HEK293 (cell line): ENCODE measurements around the gene COL15A1.

Experiments used
- CTCF ChIA-PET: fragments of 350-600 bp; formaldehyde crosslinking; extraction: SDS; loops from one replicate; lab custom pipeline; 2021; ENCODE audit warnings: antibody characterized with exemption; lab: Yijun Ruan, JAX
- POLR2A ChIA-PET: fragments of 300-600 bp; formaldehyde crosslinking; extraction: SDS; loops from one replicate; lab custom pipeline; 2020; ENCODE audit warnings: antibody characterized with exemption, inconsistent platforms; lab: Yijun Ruan, JAX
- H3K27ac ChIP-seq: fragments of 200-500 bp; sonication (Bioruptor generic); 2 replicates; pipeline ENCODE4 v1.5.1; 2014; ENCODE audit warnings: low read depth, low read length, control low read depth, inconsistent platforms; ENCODE audit errors: extremely low read depth
- H3K36me3 ChIP-seq, 2 experiments: fragments of 200-500 bp in 1 of 2; sonication (Bioruptor generic) in 1 of 2; 1 replicate in 1 of 2; 2 replicates in 1 of 2; pipeline ENCODE4 v1.5.1; 2014 to 2017; ENCODE audit warnings: inconsistent platforms in 2 of 2, low read length in 2 of 2; ENCODE audit not compliant: control insufficient read depth in 2 of 2, insufficient read depth in 1 of 2
- H3K4me1 ChIP-seq: fragments of 200-500 bp; sonication (Bioruptor generic); 2 replicates; pipeline ENCODE4 v1.5.1; 2014; ENCODE audit warnings: mild to moderate bottlenecking, low read length, inconsistent platforms; ENCODE audit not compliant: control insufficient read depth, insufficient read depth
- H3K4me3 ChIP-seq: 2 replicates; pipeline ENCODE4 v1.5.1; 2011; ENCODE audit warnings: low read depth, mild to moderate bottlenecking, control low read depth, low read length, moderate library complexity
- H3K9me3 ChIP-seq: fragments of 200-500 bp; sonication (Bioruptor generic); 2 replicates; pipeline ENCODE4 v1.5.1; 2014; ENCODE audit warnings: low read depth, low read length, inconsistent platforms; ENCODE audit not compliant: control insufficient read depth, insufficient read depth
- FEZF1 ChIP-seq: fragments of 450-650 bp; formaldehyde crosslinking; IDR thresholded peaks from 2 replicates; pipeline ENCODE4 v1.5.1; 2016; ENCODE audit warnings: missing biosample characterization, missing genetic modification characterization
- GLI4 ChIP-seq: fragments of 450-650 bp; formaldehyde crosslinking; IDR thresholded peaks from 2 replicates; pipeline ENCODE4 v1.5.1; 2016; ENCODE audit warnings: missing biosample characterization, missing genetic modification characterization
- GLIS1 ChIP-seq: fragments of 450-650 bp; formaldehyde crosslinking; IDR thresholded peaks from 2 replicates; pipeline ENCODE4 v1.5.1; 2016; ENCODE audit warnings: missing biosample characterization, missing genetic modification characterization
- KLF10 ChIP-seq: fragments of 450-650 bp; IDR thresholded peaks from 2 replicates; pipeline ENCODE4 v1.5.1; 2018; ENCODE audit warnings: missing biosample characterization, mild to moderate bottlenecking, missing genetic modification characterization
- OSR2 ChIP-seq: fragments of 450-650 bp; formaldehyde crosslinking; IDR thresholded peaks from 2 replicates; pipeline ENCODE4 v1.5.1; 2016; ENCODE audit warnings: missing biosample characterization, missing genetic modification characterization
- PRDM10 ChIP-seq: fragments of 450-650 bp; formaldehyde crosslinking; IDR thresholded peaks from 2 replicates; pipeline ENCODE4 v1.5.1; 2016; ENCODE audit warnings: missing biosample characterization, missing genetic modification characterization
- TCF7L2 ChIP-seq: IDR thresholded peaks from 2 replicates; pipeline ENCODE4 v1.6.1; 2011; ENCODE audit warnings: low read depth, mild to moderate bottlenecking, inconsistent platforms, low read length, moderate library complexity, borderline replicate concordance
- ZBTB17 ChIP-seq: fragments of 450-650 bp; formaldehyde crosslinking; IDR thresholded peaks from 2 replicates; pipeline ENCODE4 v1.5.1; 2016; ENCODE audit warnings: missing biosample characterization, missing genetic modification characterization
- ZBTB49 ChIP-seq: fragments of 450-650 bp; formaldehyde crosslinking; IDR thresholded peaks from 2 replicates; pipeline ENCODE4 v1.5.1; 2016; ENCODE audit warnings: missing biosample characterization, missing genetic modification characterization, low read depth
- ZNF157 ChIP-seq: fragments of 450-650 bp; formaldehyde crosslinking; IDR thresholded peaks from 2 replicates; pipeline ENCODE4 v1.5.1; 2016; ENCODE audit warnings: missing biosample characterization, missing genetic modification characterization
- ZNF174 ChIP-seq: fragments of 450-650 bp; formaldehyde crosslinking; IDR thresholded peaks from 2 replicates; pipeline ENCODE4 v1.5.0; 2017; ENCODE audit warnings: missing biosample characterization, mild to moderate bottlenecking, missing genetic modification characterization
- ZNF266 ChIP-seq: fragments of 450-650 bp; formaldehyde crosslinking; IDR thresholded peaks from 2 replicates; pipeline ENCODE4 v1.5.1; 2016; ENCODE audit warnings: missing biosample characterization, missing genetic modification characterization, low read depth
- ZNF311 ChIP-seq: fragments of 450-650 bp; formaldehyde crosslinking; IDR thresholded peaks from 2 replicates; pipeline ENCODE4 v1.5.1; 2017; ENCODE audit warnings: missing biosample characterization, missing genetic modification characterization, borderline replicate concordance
- ZNF398 ChIP-seq: fragments of 450-650 bp; formaldehyde crosslinking; IDR thresholded peaks from 2 replicates; pipeline ENCODE4 v1.5.1; 2017; ENCODE audit warnings: missing biosample characterization, missing genetic modification characterization
- ZNF514 ChIP-seq: fragments of 450-650 bp; formaldehyde crosslinking; IDR thresholded peaks from 2 replicates; pipeline ENCODE4 v1.5.1; 2016; ENCODE audit warnings: missing biosample characterization, missing genetic modification characterization
- ZNF521 ChIP-seq: fragments of 450-650 bp; formaldehyde crosslinking; IDR thresholded peaks from 2 replicates; pipeline ENCODE4 v1.5.1; 2017; ENCODE audit warnings: missing biosample characterization, mild to moderate bottlenecking, missing genetic modification characterization
- ZNF571 ChIP-seq: fragments of 450-650 bp; formaldehyde crosslinking; IDR thresholded peaks from 2 replicates; pipeline ENCODE4 v1.5.0; 2017; ENCODE audit warnings: missing biosample characterization, missing genetic modification characterization
- ZNF677 ChIP-seq: fragments of 450-650 bp; IDR thresholded peaks from 2 replicates; pipeline ENCODE4 v1.5.0; 2018; ENCODE audit warnings: missing biosample characterization, mild to moderate bottlenecking, missing genetic modification characterization, moderate library complexity

Gene COL15A1

GRCh38 chr9:98912450-98912849 is 31.3 kb upstream of the COL15A1 start:
- Histone ChIP-seq H3K4me1 (no peaks in the 10 kb centered on the region), H3K9me3 (no peaks in the 10 kb centered on the region), H3K27ac (no peak overlapping the region), H3K36me3 (no peaks in the 10 kb centered on the region), H3K4me3 (no peak overlapping the region)
- TF ChIP-seq ZNF521 (tag by site-specific recombination) (no peak), ZNF677 (tag by site-specific recombination) (no peak), ZNF311 (tag by site-specific recombination) (no peak), PRDM10 (tag by site-specific recombination) (no peak), FEZF1 (tag by site-specific recombination) (no peak)
- CTCF ChIA-PET: interaction anchor here (1.0 to 1.6 kb wide), 3 partner anchors 19 to 89 kb away, joined by 3 to 4 read pairs (median 4); no protein-coding TSS in a partner anchor
- POLR2A ChIA-PET: no interaction called here

GRCh38 chr9:98913044-98913443 is 30.7 kb upstream of the COL15A1 start:
- H3K4me1 ChIP-seq: no peaks in the 10 kb centered on the region
- CTCF ChIA-PET: interaction anchor here (1.1 to 1.6 kb wide), 2 partner anchors 18 to 64 kb away, joined by 4 read pairs; no protein-coding TSS in a partner anchor
- no peaks in the 10 kb centered on the region for H3K36me3 ChIP-seq
- H3K4me3 ChIP-seq: no peak overlapping the region
- TF ChIP-seq ZNF514 (tag by site-specific recombination) (no peak), GLI4 (tag by site-specific recombination) (no peak), TCF7L2 (no peak), ZNF571 (tag by site-specific recombination) (no peak), ZNF157 (tag by site-specific recombination) (no peak), GLIS1 (tag by site-specific recombination) (no peak), ZBTB17 (no peak), OSR2 (tag by site-specific recombination) (no peak), KLF10 (tag by site-specific recombination) (no peak), ZBTB49 (no peak), ZNF398 (no peak), ZNF266 (tag by site-specific recombination) (no peak), ZNF174 (tag by site-specific recombination) (no peak)
- no peaks in the 10 kb centered on the region for H3K9me3 ChIP-seq
- no peak overlapping the region for H3K27ac ChIP-seq
- POLR2A ChIA-PET: no interaction called here
